ENCODE measurements around the gene GATD1. TPM values are rescaled to one million over a fixed set of nuclear protein-coding genes. Genes with fewer than 3 reads are reported as not detected.

Gene GATD1
- total RNA-seq, 6 experiments from 2014 or later, result 61.0 to 72.7 (median 68.1) TPM

GRCh38 chr11:721247-721740 lies 56.0 kb downstream of the GATD1 start:
- H3K27ac Mint-ChIP-seq, result no peak overlapping the region
- H3K36me3 Mint-ChIP-seq (ENCODE audit: low read depth), result no peaks in the 10 kb centered on the region
- peaks cover 3% of the 10 kb centered on the region; the same call in 1 of the 2 replicates for H3K27me3 Mint-ChIP-seq (ENCODE audit: insufficient read depth)
- no peaks in the 10 kb centered on the region for H3K9me3 Mint-ChIP-seq
- H3K4me3 Mint-ChIP-seq, result no peak overlapping the region; the same call in 1 of the 2 replicates
- H3K4me1 Mint-ChIP-seq (ENCODE audit: low read depth), result no peaks in the 10 kb centered on the region
- DNase-seq, result no peak
- no peak for TF ChIP-seq CTCF (IDR thresholded peaks at IDR 0.05)

- Mint-ChIP-seq H3K36me3 (ENCODE audit: low read depth) (no peaks in the 10 kb centered on the region), H3K4me3 (no peak overlapping the region), H3K9me3 (no peaks in the 10 kb centered on the region), H3K27me3 (ENCODE audit: insufficient read depth) (peaks cover 3% of the 10 kb centered on the region; the same call in 1 of the 2 replicates), H3K27ac (no peak overlapping the region), H3K4me1 (ENCODE audit: low read depth) (no peaks in the 10 kb centered on the region)
- TF ChIP-seq CTCF (IDR thresholded peaks at IDR 0.05), result no peak
- DNase-seq, result no peak
Observed at GRCh38 chr11:720642-721246, 56.5 kb downstream of the GATD1 start.

- DNase-seq, result no peak
- peaks cover 3% of the 10 kb centered on the region; the same call in 1 of the 2 replicates for H3K27me3 Mint-ChIP-seq (ENCODE audit: insufficient read depth)
- H3K9me3 Mint-ChIP-seq, result no peaks in the 10 kb centered on the region
- H3K4me1 Mint-ChIP-seq (ENCODE audit: low read depth), result no peaks in the 10 kb centered on the region
- H3K4me3 Mint-ChIP-seq, result no peak overlapping the region
- TF ChIP-seq CTCF (IDR thresholded peaks at IDR 0.05), result no peak
- no peaks in the 10 kb centered on the region for H3K36me3 Mint-ChIP-seq (ENCODE audit: low read depth)
- H3K27ac Mint-ChIP-seq, result no peak overlapping the region
Observed at GRCh38 chr11:720017-720641, 57.2 kb downstream of the GATD1 start.

- Mint-ChIP-seq H3K27ac (no peak overlapping the region), H3K9me3 (no peaks in the 10 kb centered on the region), H3K4me1 (ENCODE audit: low read depth) (no peaks in the 10 kb centered on the region), H3K36me3 (ENCODE audit: low read depth) (peaks cover 5% of the 10 kb centered on the region; the same call in 1 of the 2 replicates), H3K27me3 (ENCODE audit: insufficient read depth) (peaks cover 3% of the 10 kb centered on the region; the same call in 1 of the 2 replicates), H3K4me3 (no peak overlapping the region)
- no peak for TF ChIP-seq CTCF (IDR thresholded peaks at IDR 0.05)
- DNase-seq, result no peak
Observed at GRCh38 chr11:719214-720016, 57.9 kb downstream of the GATD1 start.

Other genes starting within 250 kb of the GATD1 start
- gene HRAS, start 241.9 kb downstream of the GATD1 start, total RNA-seq (2021; fragmentation: NEBNext Ultra II Directional; extraction: Animal tissue kit (Norgen Biotek cat#: 25700)), result 100 to 1,000 TPM; 102 to 125 (median 107) TPM
- gene LRRC56, start 240.0 kb downstream of the GATD1 start, total RNA-seq (2021; fragmentation: NEBNext Ultra II Directional; extraction: Animal tissue kit (Norgen Biotek cat#: 25700)), result under 1 TPM; 0.23 to 0.83 (median 0.55) TPM
- 1 to 10 TPM in 3 of 6 experiments, under 1 TPM in 3; 0.37 to 2.3 (median 0.97) TPM for gene LMNTD2, start 216.7 kb downstream of the GATD1 start, total RNA-seq (2021; fragmentation: NEBNext Ultra II Directional; extraction: Animal tissue kit (Norgen Biotek cat#: 25700))
- gene RASSF7, start 216.5 kb downstream of the GATD1 start, total RNA-seq (2021; fragmentation: NEBNext Ultra II Directional; extraction: Animal tissue kit (Norgen Biotek cat#: 25700)), result 10 to 100 TPM; 10.1 to 18.8 (median 12.7) TPM
- gene PHRF1, start 201.0 kb downstream of the GATD1 start, total RNA-seq (2021; fragmentation: NEBNext Ultra II Directional; extraction: Animal tissue kit (Norgen Biotek cat#: 25700)), result 10 to 100 TPM; 23.8 to 27.5 (median 24.8) TPM
- gene IRF7, start 161.5 kb downstream of the GATD1 start, total RNA-seq (2021; fragmentation: NEBNext Ultra II Directional; extraction: Animal tissue kit (Norgen Biotek cat#: 25700)), result 1 to 10 TPM; 3.0 to 5.2 (median 4.2) TPM
- not detected for gene CDHR5, start 152.5 kb downstream of the GATD1 start, total RNA-seq (2021; fragmentation: NEBNext Ultra II Directional; extraction: Animal tissue kit (Norgen Biotek cat#: 25700))
- not detected for gene SCT, start 150.3 kb downstream of the GATD1 start, total RNA-seq (2021; fragmentation: NEBNext Ultra II Directional; extraction: Animal tissue kit (Norgen Biotek cat#: 25700))
- under 1 TPM; 0.14 to 0.61 (median 0.38) TPM for gene DRD4, start 140.2 kb downstream of the GATD1 start, total RNA-seq (2021; fragmentation: NEBNext Ultra II Directional; extraction: Animal tissue kit (Norgen Biotek cat#: 25700))
- gene DEAF1, start 82.3 kb downstream of the GATD1 start, total RNA-seq (2021; fragmentation: NEBNext Ultra II Directional; extraction: Animal tissue kit (Norgen Biotek cat#: 25700)), result 10 to 100 TPM; 32.2 to 48.1 (median 34.6) TPM
- 10 to 100 TPM; 16.9 to 24.5 (median 19.3) TPM for gene TMEM80, start 81.7 kb downstream of the GATD1 start, total RNA-seq (2021; fragmentation: NEBNext Ultra II Directional; extraction: Animal tissue kit (Norgen Biotek cat#: 25700))
- gene EPS8L2, start 71.3 kb downstream of the GATD1 start, total RNA-seq (2021; fragmentation: NEBNext Ultra II Directional; extraction: Animal tissue kit (Norgen Biotek cat#: 25700)), result 10 to 100 TPM; 55.5 to 70.1 (median 65.1) TPM
- gene TALDO1, start 30.0 kb downstream of the GATD1 start, total RNA-seq (2021; fragmentation: NEBNext Ultra II Directional; extraction: Animal tissue kit (Norgen Biotek cat#: 25700)), result 100 to 1,000 TPM; 230 to 351 (median 300) TPM
- 10 to 100 TPM in 5 of 6 experiments, 1 to 10 TPM in 1; 8.2 to 12.2 (median 11.0) TPM for gene CEND1, start 12.6 kb upstream of the GATD1 start, total RNA-seq (2021; fragmentation: NEBNext Ultra II Directional; extraction: Animal tissue kit (Norgen Biotek cat#: 25700))
- 10 to 100 TPM; 39.7 to 47.3 (median 42.9) TPM for gene SLC25A22, start 20.8 kb upstream of the GATD1 start, total RNA-seq (2021; fragmentation: NEBNext Ultra II Directional; extraction: Animal tissue kit (Norgen Biotek cat#: 25700))
- gene PIDD1, start 27.7 kb upstream of the GATD1 start, total RNA-seq (2021; fragmentation: NEBNext Ultra II Directional; extraction: Animal tissue kit (Norgen Biotek cat#: 25700)), result 10 to 100 TPM; 11.0 to 15.9 (median 13.7) TPM
- gene RPLP2, start 32.5 kb upstream of the GATD1 start, total RNA-seq (2021; fragmentation: NEBNext Ultra II Directional; extraction: Animal tissue kit (Norgen Biotek cat#: 25700)), result 1,000 to 10,000 TPM; 1,532 to 1,781 (median 1,709) TPM
- gene PNPLA2, start 41.4 kb upstream of the GATD1 start, total RNA-seq (2021; fragmentation: NEBNext Ultra II Directional; extraction: Animal tissue kit (Norgen Biotek cat#: 25700)), result 100 to 1,000 TPM; 103 to 148 (median 130) TPM
- 1 to 10 TPM in 4 of 6 experiments, under 1 TPM in 2; 0.63 to 2.2 (median 1.2) TPM for gene CRACR2B, start 50.4 kb upstream of the GATD1 start, total RNA-seq (2021; fragmentation: NEBNext Ultra II Directional; extraction: Animal tissue kit (Norgen Biotek cat#: 25700))
- 1,000 to 10,000 TPM in 1 of 6 experiments, 100 to 1,000 TPM in 5; 719 to 1,001 (median 755) TPM for gene CD151, start 55.5 kb upstream of the GATD1 start, total RNA-seq (2021; fragmentation: NEBNext Ultra II Directional; extraction: Animal tissue kit (Norgen Biotek cat#: 25700))
- gene POLR2L, start 65.0 kb upstream of the GATD1 start, total RNA-seq (2021; fragmentation: NEBNext Ultra II Directional; extraction: Animal tissue kit (Norgen Biotek cat#: 25700)), result 100 to 1,000 TPM; 439 to 504 (median 478) TPM
- 100 to 1,000 TPM; 193 to 267 (median 212) TPM for gene TSPAN4, start 65.4 kb upstream of the GATD1 start, total RNA-seq (2021; fragmentation: NEBNext Ultra II Directional; extraction: Animal tissue kit (Norgen Biotek cat#: 25700))
- gene CHID1, start 133.3 kb upstream of the GATD1 start, total RNA-seq (2021; fragmentation: NEBNext Ultra II Directional; extraction: Animal tissue kit (Norgen Biotek cat#: 25700)), result 100 to 1,000 TPM; 116 to 145 (median 133) TPM
- 10 to 100 TPM; 65.4 to 73.4 (median 70.9) TPM for gene AP2A2, start 148.4 kb upstream of the GATD1 start, total RNA-seq (2021; fragmentation: NEBNext Ultra II Directional; extraction: Animal tissue kit (Norgen Biotek cat#: 25700))

Data from HFFc6 (cell line).